ENCODE results near the gene CABP2.
"Not testable (repeated sequence)": the region's sequence is repeated elsewhere in the genome, so short reads cannot be mapped to it uniquely, and the experiment has no call there.

Gene CABP2

GRCh38 chr11:67538823-67539505 lies 15.7 kb upstream of the CABP2 start:
- no peak for DNase-seq

- no peak for DNase-seq
These were observed 15.1 kb upstream of the CABP2 start for GRCh38 chr11:67538306-67538705.

- no peak for DNase-seq
These were observed 12.3 kb upstream of the CABP2 start for GRCh38 chr11:67535561-67535960.

GRCh38 chr11:67534070-67534679 lies 10.9 kb upstream of the CABP2 start:
- DNase-seq = no peak

GRCh38 chr11:67532889-67533288 lies 9.6 kb upstream of the CABP2 start:
- no peak for DNase-seq

GRCh38 chr11:67530282-67530592 lies 7.0 kb upstream of the CABP2 start:
- no peak for DNase-seq

GRCh38 chr11:67528376-67528775 lies 5.1 kb upstream of the CABP2 start:
- no peak for DNase-seq

- no peak for DNase-seq
These were observed 2.2 kb upstream of the CABP2 start for GRCh38 chr11:67525275-67525976.

- no peak for DNase-seq
These were observed 1.2 kb upstream of the CABP2 start for GRCh38 chr11:67524480-67524808.

GRCh38 chr11:67523556-67524479 lies 572 bp upstream of the CABP2 start:
- DNase-seq = no peak

- no peak for DNase-seq
These were observed 908 bp downstream of the CABP2 start for GRCh38 chr11:67522338-67522737.

- DNase-seq = no peak
These were observed 1.3 kb downstream of the CABP2 start for GRCh38 chr11:67521924-67522323.

- DNase-seq = no peak
These were observed 2.1 kb downstream of the CABP2 start for GRCh38 chr11:67520856-67521824.

- no peak for DNase-seq
These were observed 3.5 kb downstream of the CABP2 start for GRCh38 chr11:67519726-67520125.

GRCh38 chr11:67517784-67518552 lies 5.3 kb downstream of the CABP2 start:
- DNase-seq = no peak

- DNase-seq = no peak
These were observed 6.4 kb downstream of the CABP2 start for GRCh38 chr11:67516806-67517205.

- no peak for DNase-seq
These were observed 9.1 kb downstream of the CABP2 start for GRCh38 chr11:67514116-67514515.

- DNase-seq = not testable (repeated sequence)
These were observed 11.7 kb downstream of the CABP2 start for GRCh38 chr11:67511558-67511957.

GRCh38 chr11:67510023-67510345 lies 13.3 kb downstream of the CABP2 start:
- no peak for DNase-seq

GRCh38 chr11:67508486-67509121 lies 14.6 kb downstream of the CABP2 start:
- DNase-seq = peak; percentile 98 to 99 (median 99)
